Spleen (tissue), 11 donors: ENCODE measurements around the gene RORB. TPM values are rescaled to one million over a fixed set of nuclear protein-coding genes. Genes with fewer than 3 reads are reported as not detected.

Experiments
- DNase-seq: peaks from one replicate; pipeline ENCODE4 v3.0.0-alpha.2; 2020
- H3K27ac ChIP-seq, 8 donors: fragments of 200-600 bp; sonication (generic) in 7 of 8; 1 replicate in 4 of 8; 2 replicates in 4 of 8; pipeline versions ENCODE4 v1.5.0 to v1.8.0; 2016 to 2021; ENCODE audit warnings: inconsistent platforms in 4 of 8, mild to moderate bottlenecking in 4 of 8, moderate library complexity in 1 of 8
- H3K27me3 ChIP-seq, 7 donors: fragments of 200-600 bp; sonication (generic) in 6 of 7; replicated peaks in 1 of 7; 1 replicate in 4 of 7; 2 replicates in 3 of 7; pipeline versions ENCODE4 v1.5.0 to v1.8.0; 2016 to 2021; ENCODE audit warnings: inconsistent platforms in 3 of 7, mild to moderate bottlenecking in 1 of 7
- H3K36me3 ChIP-seq, 6 donors: fragments of 200-600 bp; sonication (generic) in 5 of 6; 1 replicate in 4 of 6; 2 replicates in 2 of 6; pipeline versions ENCODE4 v1.5.0 to v1.8.0; 2016 to 2021; ENCODE audit warnings: inconsistent platforms in 2 of 6
- H3K4me1 ChIP-seq, 6 donors: fragments of 200-600 bp; sonication (generic) in 5 of 6; 1 replicate in 3 of 6; 2 replicates in 3 of 6; pipeline versions ENCODE4 v1.5.0 to v1.8.0; 2016 to 2021; ENCODE audit warnings: inconsistent platforms in 3 of 6
- H3K4me3 ChIP-seq, 8 donors: fragments of 200-600 bp; sonication (generic) in 7 of 8; 1 replicate in 4 of 8; 2 replicates in 4 of 8; pipeline versions ENCODE4 v1.5.0 to v1.8.0; 2016 to 2021; ENCODE audit warnings: inconsistent platforms in 4 of 8, mild to moderate bottlenecking in 4 of 8, moderate library complexity in 2 of 8
- H3K9me3 ChIP-seq, 8 donors: fragments of 200-600 bp; sonication (generic) in 7 of 8; 1 replicate in 4 of 8; 2 replicates in 4 of 8; pipeline versions ENCODE4 v1.5.0 to v1.8.0; 2016 to 2021; ENCODE audit warnings: inconsistent platforms in 4 of 8
- POLR2A ChIP-seq, 3 donors: fragments of 450-650 bp; IDR thresholded peaks; one replicate each; pipeline ENCODE4 v1.5.1; 2017; ENCODE audit warnings: antibody characterized with exemption in 3 of 3, mild to moderate bottlenecking in 1 of 3
- POLR2AphosphoS5 ChIP-seq, 3 donors: sonication (generic); formaldehyde crosslinking; IDR thresholded peaks; one replicate each; pipeline ENCODE4 v1.5.1; 2017; ENCODE audit warnings: antibody characterized with exemption in 3 of 3
- WGBS, 5 donors: extraction: QIAGEN DNeasy Blood & Tissue Kit in 3 of 5; methylation state at CpG; one replicate each; pipeline versions ENCODE4 v1.1.5 to v1.1.7; 2013 to 2018; 5-methylcytosine and 5-hydroxymethylcytosine counted together
- intact Hi-C: fragments of 100-400 bp; cut with DNase I; formaldehyde crosslinking; loops from one replicate; pipeline ENCODE4 v1.15.0; 2023; ENCODE audit warnings: low total_unique reads
- polyA plus RNA-seq, 3 donors: library from polyadenylated mRNA; stranded (reverse); fragments of 200-250 nt; gene quantifications; one replicate each; pipeline ENCODE4 v1.2.1, GENCODE V29; 2013
- total RNA-seq, 7 donors: library from RNA; depleted of rRNA in 3 of 7; stranded (reverse); fragments of >200 nt in 3 of 7; fragmentation: NEBNext Ultra II Directional in 4 of 7; extraction: Animal tissue kit (Norgen Biotek cat#: 25700) in 4 of 7; gene quantifications; one replicate each; pipeline versions ENCODE4 v1.1.0 to v1.2.1, GENCODE V29; 2016 to 2021
- TF ChIP-seq, protein P1 (sequence below), 11 experiments: fragments of 200-600 bp in 7 of 11; fragments of 450-650 bp in 4 of 11; sonication (generic) in 4 of 11; IDR thresholded peaks in 8 of 11; conservative IDR thresholded peaks in 3 of 11; 1 replicate in 7 of 11; 2 replicates in 4 of 11; pipeline versions ENCODE4 v1.4.0 to v1.8.0; 2016 to 2021; ENCODE audit warnings: antibody characterized with exemption in 11 of 11, inconsistent platforms in 4 of 11, mild to moderate bottlenecking in 1 of 11
- donor health status: healthy with polysubstance abuse.
- donor health status: DM: no; HTN: no; CAD: no; lungs with moderate emphysema.
- donor health status: DM: no; HTN: no; CAD: no.
- donor health status: Bipolar disorder and iron deficiency.
- donor health status: healthy.
- donor health status: DM: no; HTN: no; CAD: no.
- donor health status: DM: yes; HTN: yes; CAD: no.

Gene RORB
- total and polyA plus RNA-seq, 10 donors, result 0.02 to 0.18 (median 0.09) TPM; not detected in 2

DNA sequence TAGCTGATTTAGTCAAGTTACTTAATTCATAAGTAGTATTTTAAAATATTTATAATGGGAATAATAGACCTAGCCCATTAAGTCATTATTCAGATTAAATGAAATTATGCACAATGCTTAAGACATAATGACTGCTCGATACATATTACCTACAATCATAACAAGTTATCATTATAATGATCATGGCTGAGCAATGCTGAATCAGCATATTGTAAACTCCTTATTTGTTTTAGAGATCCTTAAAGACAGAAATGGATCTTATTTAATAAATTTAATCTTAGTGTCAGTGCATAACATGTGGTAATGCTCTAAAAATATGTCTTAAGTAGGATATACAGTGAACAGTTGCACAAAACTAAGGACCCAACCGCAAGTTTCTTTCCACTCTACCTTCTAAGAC, 221.6 kb downstream of the RORB start:
- no peak overlapping the region for H3K27ac ChIP-seq
- no peak for TF ChIP-seq POLR2A (IDR thresholded peaks at IDR 0.05)
- TF ChIP-seq, protein P1, sequence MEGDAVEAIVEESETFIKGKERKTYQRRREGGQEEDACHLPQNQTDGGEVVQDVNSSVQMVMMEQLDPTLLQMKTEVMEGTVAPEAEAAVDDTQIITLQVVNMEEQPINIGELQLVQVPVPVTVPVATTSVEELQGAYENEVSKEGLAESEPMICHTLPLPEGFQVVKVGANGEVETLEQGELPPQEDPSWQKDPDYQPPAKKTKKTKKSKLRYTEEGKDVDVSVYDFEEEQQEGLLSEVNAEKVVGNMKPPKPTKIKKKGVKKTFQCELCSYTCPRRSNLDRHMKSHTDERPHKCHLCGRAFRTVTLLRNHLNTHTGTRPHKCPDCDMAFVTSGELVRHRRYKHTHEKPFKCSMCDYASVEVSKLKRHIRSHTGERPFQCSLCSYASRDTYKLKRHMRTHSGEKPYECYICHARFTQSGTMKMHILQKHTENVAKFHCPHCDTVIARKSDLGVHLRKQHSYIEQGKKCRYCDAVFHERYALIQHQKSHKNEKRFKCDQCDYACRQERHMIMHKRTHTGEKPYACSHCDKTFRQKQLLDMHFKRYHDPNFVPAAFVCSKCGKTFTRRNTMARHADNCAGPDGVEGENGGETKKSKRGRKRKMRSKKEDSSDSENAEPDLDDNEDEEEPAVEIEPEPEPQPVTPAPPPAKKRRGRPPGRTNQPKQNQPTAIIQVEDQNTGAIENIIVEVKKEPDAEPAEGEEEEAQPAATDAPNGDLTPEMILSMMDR (IDR thresholded peaks at IDR 0.05 in 8 of 11, conservative IDR thresholded peaks at IDR 0.05 in 3 of 11), result no peak
- TF ChIP-seq POLR2AphosphoS5 (IDR thresholded peaks at IDR 0.05), result no peak
- intact Hi-C loops, result no loop called here
- H3K9me3 ChIP-seq, result no peaks in the 10 kb centered on the region
- peaks cover 0 to 4% (median 0%) of the 10 kb centered on the region in 7 donors for H3K27me3 ChIP-seq
- H3K36me3 ChIP-seq, result no peaks in the 10 kb centered on the region
- no peaks in the 10 kb centered on the region for H3K4me1 ChIP-seq
- WGBS, 5 donors, result 91 to 96% (median 92%) methylated on average over 2 of the region's 2 CpGs
- H3K4me3 ChIP-seq, result no peak overlapping the region
- no peak for DNase-seq

DNA sequence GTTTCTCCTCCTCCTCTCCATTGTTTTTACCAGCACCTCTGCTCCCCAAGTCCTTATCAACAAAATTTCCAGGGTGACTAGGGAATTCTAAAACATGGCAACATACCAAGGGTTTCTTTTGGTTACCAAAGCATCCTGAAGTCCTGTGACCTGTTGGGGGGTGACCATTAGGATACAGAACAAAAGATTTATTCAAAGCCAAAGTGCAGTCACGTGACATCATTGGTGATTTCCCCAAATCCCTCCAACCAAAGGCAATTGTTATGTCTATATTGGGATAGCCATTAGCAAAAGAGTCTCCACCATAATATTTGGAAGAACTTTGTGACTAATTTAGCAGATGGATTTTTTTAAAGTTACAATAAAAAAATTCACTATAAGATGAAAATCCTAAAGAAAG, 222.2 kb downstream of the RORB start:
- intact Hi-C loops, result no loop called here
- DNase-seq, result no peak
- Histone ChIP-seq H3K36me3 (peaks cover 0 to 5% (median 0%) of the 10 kb centered on the region in 6 donors), H3K9me3 (no peaks in the 10 kb centered on the region), H3K4me1 (no peaks in the 10 kb centered on the region), H3K27ac (no peak overlapping the region), H3K4me3 (no peak overlapping the region), H3K27me3 (peaks cover 0 to 3% (median 0%) of the 10 kb centered on the region in 7 donors)
- 73 to 95% (median 83%) methylated on average over 1 of the region's 1 CpG for WGBS, 5 donors
- TF ChIP-seq, protein P1 (IDR thresholded peaks at IDR 0.05 in 8 of 11, conservative IDR thresholded peaks at IDR 0.05 in 3 of 11), result no peak
- TF ChIP-seq POLR2A (IDR thresholded peaks at IDR 0.05) (no peak), POLR2AphosphoS5 (IDR thresholded peaks at IDR 0.05) (no peak)

DNA sequence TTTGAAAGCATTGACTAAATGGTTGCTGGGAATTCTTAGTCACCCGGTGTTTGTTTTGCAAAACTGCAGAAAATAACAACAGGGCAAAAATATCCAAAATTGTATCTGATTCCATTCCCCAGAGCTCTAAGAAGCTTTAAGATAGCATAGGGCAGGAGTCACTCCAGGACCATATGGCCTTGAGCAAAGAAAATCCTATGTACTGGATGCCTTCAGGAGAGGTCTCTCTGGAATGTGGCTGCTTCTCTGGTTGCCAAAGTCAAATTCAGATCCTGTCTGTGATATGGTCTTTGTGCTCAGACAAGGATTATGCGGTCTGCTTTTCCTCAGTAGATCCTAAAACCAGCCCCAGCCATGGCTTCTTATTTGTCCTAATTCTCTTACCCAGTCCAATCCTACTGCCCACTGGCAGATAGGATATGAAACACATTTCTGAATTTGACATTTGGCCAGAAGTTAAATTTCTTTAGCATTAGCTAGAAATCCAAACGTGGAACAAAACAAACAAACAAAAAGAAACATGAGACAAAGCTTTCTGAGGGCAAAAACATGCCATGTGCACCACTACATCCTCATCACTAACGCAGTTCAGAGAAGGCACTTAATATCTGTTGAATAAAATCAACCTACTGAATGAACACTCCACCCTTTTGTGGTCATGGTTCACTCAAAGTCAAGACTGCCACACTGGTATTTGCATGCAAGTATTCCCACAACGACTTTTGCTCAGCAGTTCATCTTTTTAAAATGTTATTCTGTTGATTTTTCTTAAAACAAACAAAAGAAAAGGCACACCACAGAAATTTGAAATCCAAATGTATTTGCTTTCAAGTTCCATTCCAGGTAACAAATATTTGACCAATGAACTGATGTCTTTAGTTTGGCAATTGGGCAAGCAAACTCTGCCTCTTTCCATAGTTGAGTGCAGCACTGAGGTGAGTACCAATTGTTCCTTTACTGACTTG, 224.8 kb downstream of the RORB start:
- no peaks in the 10 kb centered on the region for H3K9me3 ChIP-seq
- no peak for TF ChIP-seq POLR2AphosphoS5 (IDR thresholded peaks at IDR 0.05)
- TF ChIP-seq, protein P1 (IDR thresholded peaks at IDR 0.05 in 8 of 11, conservative IDR thresholded peaks at IDR 0.05 in 3 of 11), result no peak
- no peak for TF ChIP-seq POLR2A (IDR thresholded peaks at IDR 0.05)
- no peak for DNase-seq
- H3K27me3 ChIP-seq, result peaks cover 0 to 9% (median 0%) of the 10 kb centered on the region in 7 donors
- WGBS, 5 donors, result 60 to 74% (median 70%) methylated on average over 5 of the region's 5 CpGs
- no peak overlapping the region for H3K27ac ChIP-seq
- peaks cover 0 to 31% (median 0%) of the 10 kb centered on the region in 6 donors for H3K36me3 ChIP-seq
- no peak overlapping the region for H3K4me3 ChIP-seq
- H3K4me1 ChIP-seq, result no peaks in the 10 kb centered on the region
- intact Hi-C loops, result no loop called here

DNA sequence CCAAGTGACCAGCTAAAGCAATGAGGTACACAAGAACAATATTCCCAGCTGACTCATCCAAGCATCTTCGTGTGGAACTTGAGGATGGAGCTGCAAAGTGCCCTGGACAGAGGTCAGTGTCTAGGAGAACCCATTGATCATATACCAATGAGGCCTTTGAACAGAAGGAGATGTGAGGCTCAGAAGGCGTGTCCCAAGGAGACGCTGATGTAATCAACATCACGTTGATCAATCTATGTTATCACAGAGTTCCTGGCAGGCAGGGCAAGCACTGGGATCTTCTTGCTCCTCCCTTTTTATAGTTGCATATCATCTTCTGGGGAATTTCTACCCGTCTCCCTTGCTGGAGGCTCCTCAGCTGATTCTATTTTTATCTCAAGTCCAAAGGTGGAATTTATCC, 227.2 kb downstream of the RORB start:
- Histone ChIP-seq H3K4me3 (no peak overlapping the region), H3K4me1 (no peaks in the 10 kb centered on the region), H3K27ac (no peak overlapping the region), H3K27me3 (peaks cover 0 to 10% (median 0%) of the 10 kb centered on the region in 7 donors), H3K9me3 (no peaks in the 10 kb centered on the region), H3K36me3 (peaks cover 0 to 43% (median 0%) of the 10 kb centered on the region in 6 donors)
- DNase-seq, result no peak
- TF ChIP-seq POLR2A (IDR thresholded peaks at IDR 0.05) (no peak), POLR2AphosphoS5 (IDR thresholded peaks at IDR 0.05) (no peak)
- TF ChIP-seq, protein P1 (IDR thresholded peaks at IDR 0.05 in 8 of 11, conservative IDR thresholded peaks at IDR 0.05 in 3 of 11), result no peak
- intact Hi-C loops, result no loop called here
- WGBS, 5 donors, result 75 to 88% (median 80%) methylated on average over 5 of the region's 5 CpGs
